HG03575 (cell line): Measurements from ENCODE around the gene AKAP13.
"Not testable (repeated sequence)": the region's sequence is repeated elsewhere in the genome, so short reads cannot be mapped to it uniquely, and the experiment has no call there.

Source experiments
- ATAC-seq: cut with Tn5 transposase; IDR thresholded peaks from one replicate; pipeline ENCODE4 v1.9.1; 2021; ENCODE audit not compliant: unreplicated experiment, insufficient number of reproducible peaks, low FRiP score; ENCODE audit errors: extremely low read depth

The AKAP13 gene

DNA sequence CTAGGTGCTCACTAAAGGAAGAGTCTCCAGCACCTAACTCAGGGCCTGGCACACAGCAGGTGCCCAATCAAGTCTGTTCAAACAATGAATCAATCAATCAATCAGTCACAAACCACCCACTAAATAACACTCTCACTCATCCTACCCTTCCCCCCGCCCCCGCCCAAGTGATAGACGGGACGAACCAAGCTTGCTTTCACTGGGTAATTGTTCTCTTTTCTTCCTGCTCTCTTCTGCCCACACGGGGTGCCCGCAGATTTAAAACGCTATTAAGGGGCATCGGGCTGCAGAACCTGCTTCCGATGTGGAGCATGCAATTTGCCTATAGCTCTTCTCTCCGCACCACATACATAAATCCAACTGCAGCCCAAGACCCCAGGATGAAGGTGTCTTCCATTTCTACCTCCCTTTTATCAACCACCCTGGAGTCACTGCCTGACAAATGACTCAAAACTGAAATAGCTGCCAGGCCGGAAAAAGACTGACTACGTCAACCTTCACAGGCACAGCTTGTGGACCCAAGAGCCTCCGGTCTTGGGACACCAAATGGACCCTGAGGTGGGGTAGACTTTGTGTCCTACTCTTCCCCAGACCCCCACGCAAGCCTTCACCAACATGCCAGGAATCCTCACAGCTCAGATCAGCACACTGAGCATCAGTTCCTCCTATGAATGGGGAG lies 412.6 kb downstream of the AKAP13 start:
- no peak for ATAC-seq

DNA sequence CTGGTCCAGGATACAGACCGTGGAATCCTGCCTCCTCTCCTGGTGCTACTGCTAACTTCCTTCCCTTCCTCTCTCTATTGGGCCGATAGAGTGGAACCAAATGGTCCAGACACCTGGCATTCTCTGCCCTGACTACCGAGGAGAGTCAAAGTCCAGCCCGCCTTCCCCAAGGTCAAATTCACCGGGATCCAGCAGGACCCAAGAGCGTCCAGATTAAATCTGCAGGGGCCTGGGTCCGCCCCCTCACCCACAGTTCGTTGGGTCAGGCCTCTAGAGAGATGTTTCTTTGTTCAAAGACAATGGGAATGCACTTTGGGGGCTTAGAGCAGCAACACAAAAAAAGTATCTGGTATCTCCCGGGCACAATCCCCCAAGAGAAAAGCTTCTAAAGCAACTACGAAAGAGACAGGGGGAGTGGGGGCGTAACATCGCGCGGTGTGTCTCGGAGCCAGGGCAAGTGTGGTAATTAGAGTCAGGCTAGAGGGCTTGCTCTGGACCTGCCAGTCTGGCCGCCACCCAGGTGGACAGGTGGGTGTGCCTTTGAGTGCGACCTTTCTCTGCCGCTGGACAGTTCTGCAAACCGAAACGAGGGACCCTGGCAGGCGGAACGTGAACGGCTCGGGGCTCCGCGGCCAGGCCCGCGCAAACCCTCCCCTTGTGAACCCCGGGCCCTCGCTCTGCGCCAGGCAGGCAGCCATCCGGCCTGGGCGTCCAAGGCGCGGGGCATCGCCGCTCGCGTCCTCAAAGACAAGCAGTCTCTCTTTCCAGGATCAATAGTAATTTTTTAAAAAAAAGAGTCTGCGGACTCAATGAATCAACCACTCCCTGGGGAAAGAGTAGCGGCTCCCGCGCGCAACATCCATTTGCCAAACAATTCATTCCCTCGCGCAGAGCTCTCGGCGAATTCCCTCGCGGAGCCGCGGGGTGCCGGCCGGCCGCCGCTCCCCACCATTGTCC lies 413.5 kb downstream of the AKAP13 start:
- no peak for ATAC-seq

DNA sequence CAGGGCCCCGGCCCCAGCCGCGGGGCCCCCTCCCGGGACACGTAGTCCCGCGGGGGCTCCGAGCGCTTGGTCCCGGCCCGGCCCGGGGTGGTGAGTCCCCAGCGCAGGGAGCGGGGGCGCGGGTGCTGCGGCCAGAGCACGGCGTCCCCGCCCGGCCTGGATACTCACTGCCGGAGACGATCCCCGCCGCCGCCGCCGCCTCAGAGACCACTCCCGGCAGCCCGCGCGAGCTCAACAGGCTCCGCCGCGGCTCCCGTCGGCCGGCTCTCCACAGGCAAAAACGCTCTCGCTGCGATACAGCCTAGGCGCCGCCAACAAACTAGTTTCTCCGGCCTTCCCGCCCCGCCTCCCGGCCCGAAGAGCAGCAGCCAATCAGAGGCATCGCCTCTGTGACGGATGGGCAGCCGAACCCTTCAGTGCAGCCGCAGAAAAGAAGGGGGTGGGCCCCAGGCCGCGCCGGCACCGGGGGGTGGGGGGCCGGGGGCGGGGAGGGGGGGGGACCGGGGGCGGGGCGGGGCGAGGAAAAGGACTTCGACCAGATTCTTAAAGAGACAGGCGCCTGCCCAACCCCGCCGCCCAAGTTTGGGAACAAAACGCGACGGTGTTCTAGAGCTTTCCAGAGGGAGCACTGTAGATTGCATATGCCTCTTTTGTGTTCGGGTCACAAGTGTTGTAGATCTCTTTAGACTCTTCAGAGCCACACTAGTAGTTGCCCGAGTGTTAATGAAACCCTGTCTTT lies 414.4 kb downstream of the AKAP13 start, which contains the start of gene KLHL25:
Gene KLHL25, minus strand, starts transcription at position 328 of the 739 bp plus-strand sequence. CDS start 25,115 bp downstream, outside the sequence.
- ATAC-seq, result peak; percentile 89

DNA sequence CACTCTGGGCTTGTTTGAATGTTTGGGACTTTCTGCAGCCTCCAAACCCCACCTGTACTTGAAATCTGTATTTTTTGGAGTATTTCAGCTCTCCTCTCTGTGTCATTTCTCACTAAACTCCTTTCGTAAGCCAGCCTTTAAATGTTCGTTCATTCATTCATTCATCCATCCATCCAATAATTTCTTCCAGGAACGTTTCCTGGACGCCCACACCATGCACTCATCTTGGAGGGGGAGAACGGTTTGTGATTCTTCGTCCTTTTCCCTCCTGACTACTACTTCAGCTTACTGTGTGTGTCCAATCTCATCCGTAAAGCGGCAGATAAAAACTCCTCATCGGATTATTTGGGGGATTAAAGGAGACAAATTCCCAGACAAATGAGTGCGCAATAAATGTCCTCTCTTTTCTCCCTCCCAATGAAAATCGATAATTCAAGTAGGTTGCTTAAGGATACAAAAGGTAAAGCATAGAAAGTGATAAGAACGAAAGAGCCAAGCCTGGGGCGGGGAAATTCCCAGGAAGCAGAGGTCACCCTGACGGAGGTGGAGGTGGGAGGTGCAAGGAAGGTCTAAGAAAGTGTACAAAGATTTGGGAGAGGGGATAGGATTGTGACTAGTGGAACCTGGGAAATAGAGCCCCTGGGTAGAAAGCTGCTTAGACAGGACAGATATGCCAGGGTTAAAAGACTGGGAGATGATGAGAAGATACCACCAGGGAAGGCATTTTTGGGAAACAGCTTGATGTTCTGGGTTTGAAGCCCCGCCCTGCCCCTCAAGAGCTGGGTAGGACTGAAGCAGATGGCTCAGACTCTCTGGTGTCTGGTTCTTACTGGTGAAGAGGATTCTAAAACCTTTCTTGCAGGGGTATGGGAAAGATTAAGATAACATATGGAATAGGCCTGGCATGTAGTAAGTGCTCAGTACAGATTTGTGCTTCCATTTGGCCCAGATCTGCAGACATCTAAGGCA lies 415.2 kb downstream of the AKAP13 start:
- ATAC-seq, result no peak

DNA sequence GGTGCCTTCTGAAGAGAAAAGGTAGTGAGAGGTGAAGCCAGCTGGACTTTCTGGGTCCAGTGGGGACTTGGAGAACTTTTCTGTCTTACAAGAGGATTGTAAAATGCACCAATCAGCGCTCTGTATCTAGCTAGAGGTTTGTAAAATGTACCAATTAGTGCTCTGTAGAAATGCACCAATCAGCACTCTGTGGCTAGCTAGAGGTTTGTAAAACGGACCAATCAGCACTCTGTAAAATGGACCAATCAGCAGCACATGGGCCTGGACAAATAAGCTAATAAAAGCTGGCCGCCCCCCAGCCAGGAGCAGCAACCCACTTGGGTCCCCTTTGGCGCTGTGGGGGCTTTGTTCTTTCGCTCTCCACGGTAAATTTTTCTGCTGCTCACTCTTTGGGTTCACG lies 416.0 kb downstream of the AKAP13 start:
- ATAC-seq, result not testable (repeated sequence)
